Activated T-helper 17 cell treated with anti-CD3 and anti-CD28 coated beads, Interleukin-2, amount 50 U/mL, for 72 hours (primary cell): ENCODE data around the gene LRRC56. TPM values are rescaled to one million over a fixed set of nuclear protein-coding genes. Genes with fewer than 3 reads are reported as not detected.

Source experiments
- ATAC-seq: fragments of 150-1000 bp; cut with Tn5 transposase; replicated peaks from 2 replicates; pipeline ENCODE4 v1.10.0; 2021; ENCODE audit warnings: mild to moderate bottlenecking, moderate library complexity
- H3K27ac Mint-ChIP-seq: one replicate; pipeline ENCODE4 v1.8.0; 2022; ENCODE audit warnings: mixed read lengths
- H3K27me3 Mint-ChIP-seq: one replicate; pipeline ENCODE4 v1.8.0; 2022; ENCODE audit warnings: mixed read lengths
- H3K36me3 Mint-ChIP-seq: one replicate; pipeline ENCODE4 v1.8.0; 2022; ENCODE audit warnings: low read depth, mild to moderate bottlenecking, mixed read lengths
- H3K4me1 Mint-ChIP-seq: one replicate; pipeline ENCODE4 v1.8.0; 2022; ENCODE audit warnings: mixed read lengths
- H3K4me3 Mint-ChIP-seq: one replicate; pipeline ENCODE4 v1.8.0; 2022; ENCODE audit warnings: mild to moderate bottlenecking, mixed read lengths
- H3K9me3 Mint-ChIP-seq: one replicate; pipeline ENCODE4 v1.8.0; 2022; ENCODE audit warnings: mixed read lengths
- total RNA-seq, 2 donors: library from RNA; stranded (reverse); gene quantifications; one replicate each; pipeline ENCODE4 v1.2.3, GENCODE V29; 2022

The LRRC56 gene
- total RNA-seq, 2 donors from 2014 or later, result 1.1 to 4.4 TPM

GRCh38 chr11:561148-562003 is 24.0 kb downstream of the LRRC56 start:
- ATAC-seq, result peak; percentile 43
- H3K4me3 Mint-ChIP-seq, result peak overlapping the region; percentile 88
- no peaks in the 10 kb centered on the region for H3K27me3 Mint-ChIP-seq
- H3K36me3 Mint-ChIP-seq, result peaks cover 13% of the 10 kb centered on the region
- H3K27ac Mint-ChIP-seq, result peak overlapping the region; percentile 59
- H3K9me3 Mint-ChIP-seq, result no peaks in the 10 kb centered on the region
- H3K4me1 Mint-ChIP-seq, result no peaks in the 10 kb centered on the region

- H3K36me3 Mint-ChIP-seq, result peaks cover 21% of the 10 kb centered on the region
- no peaks in the 10 kb centered on the region for H3K27me3 Mint-ChIP-seq
- no peak for ATAC-seq
- peak overlapping the region; percentile 88 for H3K4me3 Mint-ChIP-seq
- no peaks in the 10 kb centered on the region for H3K4me1 Mint-ChIP-seq
- H3K9me3 Mint-ChIP-seq, result no peaks in the 10 kb centered on the region
- no peak overlapping the region for H3K27ac Mint-ChIP-seq
Measured at GRCh38 chr11:562046-562645, 24.8 kb downstream of the LRRC56 start.

- no peak for ATAC-seq
- Mint-ChIP-seq H3K4me1 (no peaks in the 10 kb centered on the region), H3K27me3 (no peaks in the 10 kb centered on the region), H3K27ac (no peak overlapping the region), H3K4me3 (no peak overlapping the region), H3K9me3 (no peaks in the 10 kb centered on the region), H3K36me3 (peaks cover 29% of the 10 kb centered on the region)
Measured at GRCh38 chr11:563066-563811, 25.9 kb downstream of the LRRC56 start.

- no peak for ATAC-seq
Measured at GRCh38 chr11:563812-564578, 26.7 kb downstream of the LRRC56 start.

GRCh38 chr11:565921-566509 is 28.7 kb downstream of the LRRC56 start:
- Mint-ChIP-seq H3K36me3 (peaks cover 29% of the 10 kb centered on the region), H3K9me3 (no peaks in the 10 kb centered on the region), H3K4me1 (no peaks in the 10 kb centered on the region), H3K4me3 (peak overlapping the region; percentile 86), H3K27ac (no peak overlapping the region), H3K27me3 (no peaks in the 10 kb centered on the region)
- ATAC-seq, result no peak

More at GRCh38 chr11:563812-564578, 26.7 kb downstream of the LRRC56 start:
- no peak overlapping the region for H3K4me3 Mint-ChIP-seq
- H3K27ac Mint-ChIP-seq, result no peak overlapping the region
- H3K9me3 Mint-ChIP-seq, result no peaks in the 10 kb centered on the region
- H3K4me1 Mint-ChIP-seq, result no peaks in the 10 kb centered on the region
- H3K36me3 Mint-ChIP-seq, result peaks cover 29% of the 10 kb centered on the region
- no peaks in the 10 kb centered on the region for H3K27me3 Mint-ChIP-seq

GRCh38 chr11:567011-567628 is 29.8 kb downstream of the LRRC56 start:
- H3K4me1 Mint-ChIP-seq, result no peaks in the 10 kb centered on the region
- peak overlapping the region; percentile 86 for H3K4me3 Mint-ChIP-seq
- ATAC-seq, result no peak
- H3K27ac Mint-ChIP-seq, result peak overlapping the region; percentile 67
- no peaks in the 10 kb centered on the region for H3K27me3 Mint-ChIP-seq
- H3K36me3 Mint-ChIP-seq, result peaks cover 23% of the 10 kb centered on the region
- no peaks in the 10 kb centered on the region for H3K9me3 Mint-ChIP-seq

GRCh38 chr11:567629-568292 is 30.4 kb downstream of the LRRC56 start:
- peak; percentile 8 for ATAC-seq
- Mint-ChIP-seq H3K9me3 (no peaks in the 10 kb centered on the region), H3K36me3 (peaks cover 23% of the 10 kb centered on the region), H3K27me3 (no peaks in the 10 kb centered on the region), H3K4me1 (no peaks in the 10 kb centered on the region), H3K4me3 (peak overlapping the region; percentile 86), H3K27ac (peak overlapping the region; percentile 67)

- no peaks in the 10 kb centered on the region for H3K4me1 Mint-ChIP-seq
Measured at GRCh38 chr11:568306-569157, 31.2 kb downstream of the LRRC56 start.

GRCh38 chr11:569158-569885 is 32.0 kb downstream of the LRRC56 start:
- Mint-ChIP-seq H3K27ac (no peak overlapping the region), H3K36me3 (peaks cover 17% of the 10 kb centered on the region), H3K9me3 (no peaks in the 10 kb centered on the region), H3K4me3 (peak overlapping the region; percentile 64), H3K27me3 (no peaks in the 10 kb centered on the region), H3K4me1 (peaks cover 3% of the 10 kb centered on the region)
- ATAC-seq, result no peak

More at GRCh38 chr11:568306-569157, 31.2 kb downstream of the LRRC56 start:
- peak; percentile 94 for ATAC-seq
- Mint-ChIP-seq H3K36me3 (peaks cover 21% of the 10 kb centered on the region), H3K27ac (no peak overlapping the region), H3K4me3 (peak overlapping the region; percentile 86), H3K9me3 (no peaks in the 10 kb centered on the region), H3K27me3 (no peaks in the 10 kb centered on the region)

- H3K27me3 Mint-ChIP-seq, result no peaks in the 10 kb centered on the region
- no peak overlapping the region for H3K4me3 Mint-ChIP-seq
- H3K9me3 Mint-ChIP-seq, result no peaks in the 10 kb centered on the region
- peaks cover 12% of the 10 kb centered on the region for H3K4me1 Mint-ChIP-seq
- no peak for ATAC-seq
- H3K36me3 Mint-ChIP-seq, result peaks cover 23% of the 10 kb centered on the region
- H3K27ac Mint-ChIP-seq, result no peak overlapping the region
Measured at GRCh38 chr11:571802-572185, 34.5 kb downstream of the LRRC56 start.

- H3K27ac Mint-ChIP-seq, result no peak overlapping the region
- no peaks in the 10 kb centered on the region for H3K27me3 Mint-ChIP-seq
- H3K4me3 Mint-ChIP-seq, result peak overlapping the region; percentile 43
- ATAC-seq, result no peak
- no peaks in the 10 kb centered on the region for H3K9me3 Mint-ChIP-seq
- H3K36me3 Mint-ChIP-seq, result peaks cover 18% of the 10 kb centered on the region
- H3K4me1 Mint-ChIP-seq, result peaks cover 12% of the 10 kb centered on the region
Measured at GRCh38 chr11:573146-573759, 35.9 kb downstream of the LRRC56 start.
